BJ (cell line): Measurements from ENCODE around the gene NPHP4. TPM values are rescaled to one million over a fixed set of nuclear protein-coding genes. Genes with fewer than 3 reads are reported as not detected.
"Not testable (repeated sequence)": the region's sequence is repeated elsewhere in the genome, so short reads cannot be mapped to it uniquely, and the experiment has no call there.

ENCODE experiments used
- CTCF ChIA-PET: fragments of 350-600 bp; formaldehyde crosslinking; extraction: SDS; loops from one replicate; lab custom pipeline; 2021; ENCODE audit warnings: antibody characterized with exemption, inconsistent platforms; lab: Yijun Ruan, JAX
- POLR2A ChIA-PET: fragments of 300-600 bp; sonication (Branson Sonifier 250); formaldehyde crosslinking; extraction: SDS; loops from one replicate; lab custom pipeline; 2021; ENCODE audit warnings: antibody characterized with exemption; lab: Charles Lee
- DNase-seq: peaks from one replicate; pipeline ENCODE4 v3.0.0-alpha.2; 2011; ENCODE audit warnings: low read depth
- H3K27me3 ChIP-seq: 2 replicates; pipeline ENCODE4 v1.6.0; 2011; ENCODE audit warnings: low read length; ENCODE audit not compliant: control insufficient read depth, insufficient read depth
- H3K36me3 ChIP-seq: 2 replicates; pipeline ENCODE4 v1.5.1; 2011; ENCODE audit warnings: low read length; ENCODE audit not compliant: control insufficient read depth, insufficient read depth
- H3K4me3 ChIP-seq: 2 replicates; pipeline ENCODE4 v1.5.1; 2011; ENCODE audit warnings: low read depth, mild to moderate bottlenecking, control low read depth, low read length
- CTCF ChIP-seq: IDR thresholded peaks from 2 replicates; pipeline ENCODE4 v1.5.1; 2011; ENCODE audit warnings: low read depth, mild to moderate bottlenecking, control low read depth, inconsistent platforms, low read length, moderate library complexity; ENCODE audit not compliant: insufficient read depth
- polyA plus RNA-seq: library from polyadenylated mRNA; depleted of rRNA; stranded (reverse); fragments of >200 nt; gene quantifications from 2 replicates; pipeline ENCODE4 v1.2.3, GENCODE V29; 2011

The NPHP4 gene
- polyA plus RNA-seq, 1 experiment: 4.3 TPM

- Histone ChIP-seq H3K36me3 (no peaks in the 10 kb centered on the region), H3K4me3 (no peak overlapping the region), H3K27me3 (no peaks in the 10 kb centered on the region)
- DNase-seq: no peak
- ChIA-PET POLR2A (no interaction called here), CTCF (interaction anchor here (0.5 to 0.8 kb wide), 2 partner anchors 8 to 193 kb away, joined by 3 read pairs; no protein-coding TSS in a partner anchor)
- TF ChIP-seq CTCF: no peak
Measured at GRCh38 chr1:5855196-5855897, 136.9 kb downstream of the NPHP4 start.

GRCh38 chr1:5854754-5855153 is 137.5 kb downstream of the NPHP4 start:
- no peak for TF ChIP-seq CTCF
- no peak overlapping the region for H3K4me3 ChIP-seq
- POLR2A ChIA-PET: no interaction called here
- CTCF ChIA-PET: interaction anchor here (0.8 to 1.1 kb wide), 2 partner anchors 9 to 11 kb away, joined by 3 read pairs; no protein-coding TSS in a partner anchor
- H3K27me3 ChIP-seq: no peaks in the 10 kb centered on the region
- DNase-seq: no peak
- H3K36me3 ChIP-seq: no peaks in the 10 kb centered on the region

GRCh38 chr1:5853858-5854257 is 138.4 kb downstream of the NPHP4 start:
- H3K27me3 ChIP-seq, H3K36me3 ChIP-seq, DNase-seq, H3K4me3 ChIP-seq, POLR2A ChIA-PET: not testable (repeated sequence)
- CTCF ChIA-PET: interaction anchor here (1.1 kb wide), 1 partner anchor 10 kb away, joined by 3 read pairs; no protein-coding TSS in a partner anchor

GRCh38 chr1:5850503-5850902 is 141.7 kb downstream of the NPHP4 start:
- CTCF ChIA-PET: no interaction called here
- DNase-seq: no peak

GRCh38 chr1:5849550-5849949 is 142.7 kb downstream of the NPHP4 start:
- no peaks in the 10 kb centered on the region for H3K27me3 ChIP-seq
- CTCF ChIA-PET: no interaction called here
- POLR2A ChIA-PET: no interaction called here
- DNase-seq: no peak
- no peak for TF ChIP-seq CTCF
- H3K36me3 ChIP-seq: no peaks in the 10 kb centered on the region
- no peak overlapping the region for H3K4me3 ChIP-seq

More at GRCh38 chr1:5850503-5850902, 141.7 kb downstream of the NPHP4 start:
- POLR2A ChIA-PET: no interaction called here
- H3K36me3 ChIP-seq: no peaks in the 10 kb centered on the region
- no peak overlapping the region for H3K4me3 ChIP-seq
- TF ChIP-seq CTCF: no peak
- H3K27me3 ChIP-seq: no peaks in the 10 kb centered on the region
